ENCODE results near the gene VDAC2. TPM values are rescaled to one million over a fixed set of nuclear protein-coding genes. Genes with fewer than 3 reads are reported as not detected.

Gene VDAC2
- total and polyA plus RNA-seq, 7 donors, result 314 to 770 (median 432) TPM

DNA sequence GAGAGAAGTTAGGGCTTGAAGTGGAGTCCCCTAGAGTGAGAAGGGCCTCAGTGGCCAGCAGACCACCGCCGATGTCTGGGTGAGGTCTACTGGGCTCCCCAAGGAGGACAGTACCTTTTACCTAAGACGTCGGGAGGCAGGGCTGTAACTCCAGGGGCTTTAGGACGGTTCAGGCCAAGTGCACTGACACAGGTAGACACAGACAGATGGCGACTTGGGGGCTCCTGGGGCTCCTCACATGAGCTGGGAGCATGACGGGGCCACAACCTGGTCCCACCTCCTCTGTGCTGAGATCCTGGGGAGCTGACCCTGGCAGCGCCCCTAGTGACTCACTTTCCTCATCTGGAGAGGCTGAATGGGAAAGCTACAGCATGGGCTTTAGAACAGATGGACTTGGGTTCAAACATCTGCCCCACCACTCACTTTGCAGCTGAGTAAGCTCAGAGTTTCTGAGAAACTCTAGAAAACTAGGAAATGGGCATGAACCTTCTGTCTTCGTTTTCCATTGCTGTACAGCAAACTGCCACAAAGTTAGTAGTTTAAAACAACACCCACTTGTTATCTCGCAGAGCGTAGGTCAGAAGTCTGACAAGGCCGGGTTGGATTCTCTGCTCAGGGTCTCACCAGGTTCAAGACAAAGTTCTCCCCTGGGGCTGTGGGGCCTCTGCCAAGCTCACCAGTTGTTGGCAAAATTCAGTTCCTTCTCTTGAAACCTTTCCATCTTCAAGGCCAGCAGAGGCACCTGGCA lies 29.9 kb downstream of the VDAC2 start:
- no peak overlapping the region for H3K27ac ChIP-seq
- no peak for TF ChIP-seq CTCF (IDR thresholded peaks at IDR 0.05)
- no peaks in the 10 kb centered on the region for H3K9me3 ChIP-seq
- H3K4me3 ChIP-seq, result no peak overlapping the region
- no peaks in the 10 kb centered on the region for H3K4me1 ChIP-seq
- DNase-seq, result no peak
- H3K27me3 ChIP-seq (ENCODE audit: insufficient read depth in 3 of 3, low read length in 2 of 3), result no peaks in the 10 kb centered on the region
- intact Hi-C loops (cut with DNase I), result no loop called here
- H3K36me3 ChIP-seq (ENCODE audit: insufficient read depth in 1 of 2, low read depth in 1 of 2), result no peaks in the 10 kb centered on the region
- ATAC-seq, result no peak
- 89 to 93% (median 91%) methylated on average over 12 of the region's 12 CpGs for WGBS, 3 donors

- 86 to 89% (median 88%) methylated on average over 10 of the region's 10 CpGs for WGBS, 3 donors
- no peak for ATAC-seq
- TF ChIP-seq CTCF (IDR thresholded peaks at IDR 0.05), result no peak
- Histone ChIP-seq H3K27ac (no peak overlapping the region), H3K27me3 (ENCODE audit: insufficient read depth in 3 of 3, low read length in 2 of 3) (no peaks in the 10 kb centered on the region), H3K4me1 (no peaks in the 10 kb centered on the region), H3K36me3 (ENCODE audit: insufficient read depth in 1 of 2, low read depth in 1 of 2) (no peaks in the 10 kb centered on the region), H3K4me3 (no peak overlapping the region), H3K9me3 (no peaks in the 10 kb centered on the region)
- intact Hi-C loops (cut with DNase I), result no loop called here
- no peak for DNase-seq
Measured at GRCh38 chr10:75243426-75243825, 32.8 kb downstream of the VDAC2 start.

- DNase-seq (no peak), ATAC-seq (no peak)
- H3K4me1 ChIP-seq, result no peaks in the 10 kb centered on the region
- H3K36me3 ChIP-seq (ENCODE audit: insufficient read depth in 1 of 2, low read depth in 1 of 2), result no peaks in the 10 kb centered on the region
- no peak overlapping the region for H3K4me3 ChIP-seq
- no peak for TF ChIP-seq CTCF (IDR thresholded peaks at IDR 0.05)
- no peaks in the 10 kb centered on the region for H3K9me3 ChIP-seq
- 76 to 79% (median 79%) methylated on average over 8 of the region's 8 CpGs for WGBS, 3 donors
- intact Hi-C loops (cut with DNase I), result no loop called here
- no peak overlapping the region for H3K27ac ChIP-seq
- no peaks in the 10 kb centered on the region for H3K27me3 ChIP-seq (ENCODE audit: insufficient read depth in 3 of 3, low read length in 2 of 3)
Measured at GRCh38 chr10:75244487-75245353, 34.1 kb downstream of the VDAC2 start.

DNA sequence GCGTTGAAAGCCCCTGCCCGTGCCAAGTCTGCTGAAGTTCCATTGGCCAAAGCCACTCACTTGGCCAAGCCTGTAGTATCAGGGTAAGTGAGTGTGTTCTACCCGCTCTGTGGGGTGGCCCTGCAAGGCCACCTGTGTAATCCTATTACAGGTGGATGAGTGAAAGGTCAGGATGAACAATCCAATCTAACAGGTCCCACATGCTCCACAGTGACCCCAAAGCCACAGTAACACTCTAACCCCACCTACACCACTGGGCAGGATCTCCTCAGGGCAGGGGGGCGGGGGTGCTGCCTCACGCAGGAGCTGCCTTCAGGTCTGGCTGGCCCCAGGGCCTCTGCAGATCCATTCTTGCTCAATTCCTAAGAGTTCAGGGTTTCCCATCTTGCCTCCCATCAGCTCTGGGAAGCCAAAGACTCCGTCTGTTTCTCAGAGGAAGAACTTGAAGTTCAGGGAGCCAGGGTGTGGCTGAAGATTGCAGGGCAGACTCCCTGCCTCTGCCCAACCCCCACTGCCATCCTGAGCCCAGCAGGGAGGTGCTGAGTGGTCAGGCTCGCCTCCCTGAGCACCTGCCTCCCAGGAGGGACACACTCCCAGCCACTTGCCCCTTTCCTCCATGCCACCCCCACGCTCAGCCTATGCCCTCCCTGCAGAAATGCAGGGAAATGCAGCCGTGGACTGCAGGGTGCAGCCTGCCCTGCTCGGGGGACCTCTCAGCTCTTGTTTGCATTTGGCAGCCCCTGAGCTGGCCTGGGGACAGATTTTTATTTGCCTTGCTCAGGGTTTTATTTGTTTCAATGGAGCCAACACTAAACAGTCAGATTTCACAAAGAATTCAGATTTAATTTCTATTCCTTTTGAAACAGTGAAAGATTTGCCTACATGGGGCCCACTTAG lies 35.0 kb downstream of the VDAC2 start:
- Histone ChIP-seq H3K9me3 (no peaks in the 10 kb centered on the region), H3K27ac (no peak overlapping the region), H3K27me3 (ENCODE audit: insufficient read depth in 3 of 3, low read length in 2 of 3) (no peaks in the 10 kb centered on the region), H3K4me3 (no peak overlapping the region), H3K4me1 (no peaks in the 10 kb centered on the region), H3K36me3 (ENCODE audit: insufficient read depth in 1 of 2, low read depth in 1 of 2) (no peaks in the 10 kb centered on the region)
- TF ChIP-seq CTCF (IDR thresholded peaks at IDR 0.05), result no peak
- ATAC-seq, result no peak
- intact Hi-C loops (cut with DNase I), result no loop called here
- 86 to 89% (median 86%) methylated on average over 10 of the region's 10 CpGs for WGBS, 3 donors
- DNase-seq, result no peak
